K562 (cell line): Measurements from ENCODE around the gene LTBP2. TPM values are rescaled to one million over a fixed set of nuclear protein-coding genes. Genes with fewer than 3 reads are reported as not detected.

Experiments
- ATAC-seq: fragments of 200-7000 bp; cut with Tn5 transposase; 3 replicates; pipeline ENCODE4 v1.9.1; 2020; ENCODE audit warnings: moderate library complexity
- BruUV-seq: library from RNA; stranded (reverse); fragments of 400-500 nt; replicated peaks from 2 replicates; lab custom pipeline; 2021; lab: Mats Ljungman, UMichigan
- CTCF ChIA-PET: fragments of 300-600 bp; formaldehyde crosslinking; extraction: SDS; loops from one replicate; lab custom pipeline; 2021; ENCODE audit warnings: low intra/inter-chr PET ratio; lab: Yijun Ruan, JAX
- POLR2A ChIA-PET: fragments of 300-600, 350-650 bp; sonication (Branson Sonifier 250); formaldehyde crosslinking; extraction: SDS; loops from one replicate; lab custom pipeline; 2021; ENCODE audit warnings: antibody characterized with exemption, inconsistent platforms; lab: Yijun Ruan, JAX
- DNase-seq, 4 experiments: peaks; one replicate each; pipeline versions ENCODE4 v3.0.0 to v3.0.0-alpha.2; 2011 to 2018; ENCODE audit warnings: low spot score in 3 of 4, mixed read lengths in 3 of 4; ENCODE audit errors: extremely low read depth in 1 of 4
- FAIRE-seq: peaks from 2 replicates; lab custom pipeline; 2011; peaks lifted over from hg19 to GRCh38; lab: Jason Lieb, UNC
- H2AFZ ChIP-seq: 2 replicates; pipeline ENCODE4 v1.6.0; 2011; ENCODE audit warnings: low read depth, low read length, control low read depth, inconsistent platforms
- H3K27ac ChIP-seq: fragments of 200-600 bp; 3 replicates; pipeline ENCODE4 v1.8.0; 2011; ENCODE audit warnings: low read depth, mild to moderate bottlenecking, control low read depth, inconsistent platforms, low read length, moderate library complexity, mixed read lengths; ENCODE audit errors: extremely low read depth
- H3K27me3 ChIP-seq, 2 experiments: fragments of 300-600 bp in 1 of 2; 2 replicates in 1 of 2; 3 replicates in 1 of 2; pipeline versions ENCODE4 v1.6.0 to v1.8.0; 2011; ENCODE audit warnings: inconsistent platforms in 2 of 2, low read length in 2 of 2, mild to moderate bottlenecking in 1 of 2, mixed read lengths in 1 of 2, moderate library complexity in 1 of 2; ENCODE audit not compliant: control insufficient read depth in 2 of 2, insufficient read depth in 2 of 2
- H3K36me3 ChIP-seq: fragments of 300-600 bp; 3 replicates; pipeline ENCODE4 v1.8.0; 2011; ENCODE audit warnings: mild to moderate bottlenecking, low read length, inconsistent platforms; ENCODE audit not compliant: control insufficient read depth, insufficient read depth
- H3K4me1 ChIP-seq, 2 experiments: fragments of 200-600 bp in 1 of 2; replicated peaks in 1 of 2; 2 replicates in 1 of 2; 3 replicates in 1 of 2; pipeline versions ENCODE4 v1.5.1 to v1.8.0; 2011; ENCODE audit warnings: inconsistent platforms in 2 of 2, low read length in 2 of 2, mild to moderate bottlenecking in 1 of 2, mixed read lengths in 1 of 2, moderate library complexity in 1 of 2; ENCODE audit not compliant: control insufficient read depth in 2 of 2, insufficient read depth in 2 of 2
- H3K4me2 ChIP-seq: 2 replicates; pipeline ENCODE4 v1.6.1; 2011; ENCODE audit warnings: low read length, control low read depth, inconsistent platforms, mixed read lengths; ENCODE audit not compliant: insufficient read depth
- H3K4me3 ChIP-seq: fragments of 200-600 bp; sonication (generic), shearing (Covaris generic); 2 replicates; pipeline ENCODE4 v1.5.1; 2016; ENCODE audit warnings: control low read depth, inconsistent platforms
- H3K79me2 ChIP-seq: fragments of 200-600 bp; 3 replicates; pipeline ENCODE4 v1.8.0; 2011; ENCODE audit warnings: low read length, inconsistent platforms; ENCODE audit not compliant: control insufficient read depth, insufficient read depth
- H3K9ac ChIP-seq, 2 experiments: 2 replicates each; pipeline versions ENCODE4 v1.6.0 to v1.6.1; 2011; ENCODE audit warnings: low read depth in 2 of 2, low read length in 2 of 2, control low read depth in 1 of 2, inconsistent platforms in 1 of 2, mild to moderate bottlenecking in 1 of 2, mixed read lengths in 1 of 2; ENCODE audit not compliant: insufficient read depth in 1 of 2
- H3K9me1 ChIP-seq: one replicate; pipeline ENCODE4 v1.6.0; 2011; ENCODE audit warnings: inconsistent platforms, mild to moderate bottlenecking, low read length, moderate library complexity; ENCODE audit not compliant: control insufficient read depth, insufficient read depth
- H3K9me3 ChIP-seq: replicated peaks from 2 replicates; pipeline ENCODE4 v1.5.1; 2011; ENCODE audit warnings: low read depth, low read length, inconsistent platforms; ENCODE audit not compliant: control insufficient read depth, insufficient read depth
- H4K20me1 ChIP-seq: replicated peaks from 2 replicates; pipeline ENCODE4 v1.6.1; 2011; ENCODE audit warnings: low read length, inconsistent platforms, mixed read lengths; ENCODE audit not compliant: control insufficient read depth, insufficient read depth
- BRD4 ChIP-seq: fragments of 200-600 bp; sonication (generic); IDR thresholded peaks from 2 replicates; pipeline ENCODE4 v1.6.1; 2017; ENCODE audit warnings: inconsistent platforms
- GMEB1 ChIP-seq: fragments of 250-450 bp; sonication (Bioruptor Pico); IDR thresholded peaks from 2 replicates; pipeline ENCODE4 v1.4.0; 2020; ENCODE audit warnings: mild to moderate bottlenecking
- HMG20A ChIP-seq: fragments of 450-650 bp; formaldehyde crosslinking; conservative IDR thresholded peaks from 2 replicates; pipeline ENCODE4 v1.4.0; 2020; ENCODE audit warnings: mild to moderate bottlenecking, mixed read lengths
- ZBED1 ChIP-seq: IDR thresholded peaks from 2 replicates; pipeline ENCODE4 v1.6.1; 2014
- ZBTB34 ChIP-seq: fragments of 250-450 bp; sonication (Bioruptor Pico); IDR thresholded peaks from 2 replicates; pipeline ENCODE4 v1.8.0; 2021; ENCODE audit warnings: mild to moderate bottlenecking, moderate library complexity
- WGBS: fragments of 100-300 bp; shearing (Covaris generic); methylation state at CpG from one replicate; pipeline ENCODE4 v1.1.6; 2016; ENCODE audit warnings: low coverage, mixed read lengths; ENCODE audit not compliant: insufficient coverage; ENCODE audit errors: missing lambda C conversion rate; 5-methylcytosine and 5-hydroxymethylcytosine counted together
- in situ Hi-C: fragments of 300-500 bp; cut with MboI; formaldehyde crosslinking; loops from 4 replicates; pipeline ENCODE4 v1.15.0; 2018; ENCODE audit warnings: inconsistent platforms, mixed read lengths
- intact Hi-C: fragments of 100-400 bp; cut with micrococcal nuclease; formaldehyde crosslinking; loops from 2 replicates; pipeline ENCODE4 v1.14.2; 2022
- polyA plus RNA-seq, 8 experiments: library from polyadenylated mRNA; depleted of rRNA in 4 of 8; stranded (reverse) in 5 of 8; unstranded in 3 of 8; fragments of >200 nt; fragmentation: Nextera tagmentation in 2 of 8; fragmentation: Illumina TruSeq in 1 of 8; extraction: Ambion mirVana in 2 of 8; extraction: Trizol in 1 of 8; gene quantifications; 2 replicates each; pipeline versions ENCODE4 v1.2.1 to v1.2.3, GENCODE V29; 2011 to 2014; ENCODE audit warnings: inconsistent platforms in 1 of 8, missing spikeins in 1 of 8
- total RNA-seq, 7 experiments: library from RNA; depleted of rRNA in 6 of 7; stranded (reverse); fragments of >200 nt in 6 of 7; fragmentation: Illumina TruSeq in 2 of 7; extraction: Trizol in 2 of 7; gene quantifications; 2 replicates each; pipeline versions ENCODE4 v1.2.1 to v1.2.3, GENCODE V29; 2011 to 2021; ENCODE audit warnings: low replicate concordance in 1 of 7
- TF ChIP-seq, protein P1 (sequence below): fragments of 250-450 bp; sonication (Bioruptor Pico); IDR thresholded peaks from 2 replicates; pipeline ENCODE4 v1.8.0; 2021; ENCODE audit warnings: moderate library complexity, mild to moderate bottlenecking, inconsistent platforms

LTBP2 gene
- total and polyA plus RNA-seq, 9 of the 15 experiments (the other 6 are each of a cell fraction or from before 2014, with no cell fraction given), result under 0.01 to 0.18 (median 0.03) TPM; not detected in 3

- H3K9me3 ChIP-seq, result no peaks in the 10 kb centered on the region
- in situ Hi-C loops, result no loop called here
- TF ChIP-seq GMEB1 (CRISPR knock-in tag) (no peak), BRD4 (no peak), HMG20A (CRISPR knock-in tag) (no peak), ZBTB34 (no peak), ZBED1 (no peak)
- TF ChIP-seq, protein P1, sequence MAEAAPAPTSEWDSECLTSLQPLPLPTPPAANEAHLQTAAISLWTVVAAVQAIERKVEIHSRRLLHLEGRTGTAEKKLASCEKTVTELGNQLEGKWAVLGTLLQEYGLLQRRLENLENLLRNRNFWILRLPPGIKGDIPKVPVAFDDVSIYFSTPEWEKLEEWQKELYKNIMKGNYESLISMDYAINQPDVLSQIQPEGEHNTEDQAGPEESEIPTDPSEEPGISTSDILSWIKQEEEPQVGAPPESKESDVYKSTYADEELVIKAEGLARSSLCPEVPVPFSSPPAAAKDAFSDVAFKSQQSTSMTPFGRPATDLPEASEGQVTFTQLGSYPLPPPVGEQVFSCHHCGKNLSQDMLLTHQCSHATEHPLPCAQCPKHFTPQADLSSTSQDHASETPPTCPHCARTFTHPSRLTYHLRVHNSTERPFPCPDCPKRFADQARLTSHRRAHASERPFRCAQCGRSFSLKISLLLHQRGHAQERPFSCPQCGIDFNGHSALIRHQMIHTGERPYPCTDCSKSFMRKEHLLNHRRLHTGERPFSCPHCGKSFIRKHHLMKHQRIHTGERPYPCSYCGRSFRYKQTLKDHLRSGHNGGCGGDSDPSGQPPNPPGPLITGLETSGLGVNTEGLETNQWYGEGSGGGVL (CRISPR knock-in tag), result no peak
- TF ChIP-seq, all 486 proteins: peak for 0
- Histone ChIP-seq H3K4me3 (no peak overlapping the region), H3K36me3 (no peaks in the 10 kb centered on the region), H3K9me1 (no peaks in the 10 kb centered on the region), H3K27me3 (peaks cover 0 to 3% of the 10 kb centered on the region in 2 experiments; a peak in 3 of 5 replicates), H3K27ac (no peak overlapping the region), H3K79me2 (no peaks in the 10 kb centered on the region), H3K4me2 (no peak overlapping the region), H4K20me1 (no peaks in the 10 kb centered on the region), H2AFZ (no peak overlapping the region), H3K4me1 (peaks cover 0 to 3% of the 10 kb centered on the region in 2 experiments; a peak in 3 of 5 replicates), H3K9ac (no peak overlapping the region)
- intact Hi-C loops, result no loop called here
- DNase-seq, result no peak
- ChIA-PET CTCF (no interaction called here), POLR2A (interaction anchor here (1.6 kb wide), 1 partner anchor 15 kb away, joined by 3 read pairs; no protein-coding TSS in a partner anchor)
- 44% methylated on average over 11 of the region's 11 CpGs for WGBS
- BruUV-seq, result no TSS peak
- no peak for FAIRE-seq
- ATAC-seq, result no peak
These were observed 35.1 kb upstream of the LTBP2 start for GRCh38 chr14:74647061-74647677.
